Neural crest cell (in vitro differentiated cells): ENCODE data around the gene RETN. TPM values are rescaled to one million over a fixed set of nuclear protein-coding genes. Genes with fewer than 3 reads are reported as not detected.

Source experiments
- DNase-seq: peaks from one replicate; pipeline ENCODE4 v3.0.0; 2021; ENCODE audit warnings: low read depth, mixed read lengths, low spot score
- H3K27ac Mint-ChIP-seq: one replicate; pipeline ENCODE4 v1.8.0; 2021; ENCODE audit warnings: mild to moderate bottlenecking, mixed read lengths; ENCODE audit not compliant: unreplicated experiment
- H3K27me3 Mint-ChIP-seq: 2 replicates; pipeline ENCODE4 v1.8.0; 2021; ENCODE audit warnings: low read depth, mild to moderate bottlenecking, mixed read lengths
- H3K36me3 Mint-ChIP-seq: 2 replicates; pipeline ENCODE4 v1.8.0; 2021; ENCODE audit warnings: low read depth, mild to moderate bottlenecking, mixed read lengths
- H3K4me1 Mint-ChIP-seq: 2 replicates; pipeline ENCODE4 v1.8.0; 2021; ENCODE audit warnings: mixed read lengths
- H3K4me3 Mint-ChIP-seq: one replicate; pipeline ENCODE4 v1.8.0; 2021; ENCODE audit warnings: mild to moderate bottlenecking, mixed read lengths
- H3K9me3 Mint-ChIP-seq: 2 replicates; pipeline ENCODE4 v1.8.0; 2021; ENCODE audit warnings: mixed read lengths
- CTCF ChIP-seq: fragments of 200-600 bp; sonication (generic); conservative IDR thresholded peaks from 2 replicates; pipeline ENCODE4 v1.5.0; 2021; ENCODE audit warnings: antibody characterized with exemption, mild to moderate bottlenecking
- total RNA-seq: library from RNA; stranded (reverse); gene quantifications from 2 replicates; pipeline ENCODE4 v1.2.1, GENCODE V29; 2021

RETN gene
- total RNA-seq, 1 donor from 2014 or later: not detected

DNA sequence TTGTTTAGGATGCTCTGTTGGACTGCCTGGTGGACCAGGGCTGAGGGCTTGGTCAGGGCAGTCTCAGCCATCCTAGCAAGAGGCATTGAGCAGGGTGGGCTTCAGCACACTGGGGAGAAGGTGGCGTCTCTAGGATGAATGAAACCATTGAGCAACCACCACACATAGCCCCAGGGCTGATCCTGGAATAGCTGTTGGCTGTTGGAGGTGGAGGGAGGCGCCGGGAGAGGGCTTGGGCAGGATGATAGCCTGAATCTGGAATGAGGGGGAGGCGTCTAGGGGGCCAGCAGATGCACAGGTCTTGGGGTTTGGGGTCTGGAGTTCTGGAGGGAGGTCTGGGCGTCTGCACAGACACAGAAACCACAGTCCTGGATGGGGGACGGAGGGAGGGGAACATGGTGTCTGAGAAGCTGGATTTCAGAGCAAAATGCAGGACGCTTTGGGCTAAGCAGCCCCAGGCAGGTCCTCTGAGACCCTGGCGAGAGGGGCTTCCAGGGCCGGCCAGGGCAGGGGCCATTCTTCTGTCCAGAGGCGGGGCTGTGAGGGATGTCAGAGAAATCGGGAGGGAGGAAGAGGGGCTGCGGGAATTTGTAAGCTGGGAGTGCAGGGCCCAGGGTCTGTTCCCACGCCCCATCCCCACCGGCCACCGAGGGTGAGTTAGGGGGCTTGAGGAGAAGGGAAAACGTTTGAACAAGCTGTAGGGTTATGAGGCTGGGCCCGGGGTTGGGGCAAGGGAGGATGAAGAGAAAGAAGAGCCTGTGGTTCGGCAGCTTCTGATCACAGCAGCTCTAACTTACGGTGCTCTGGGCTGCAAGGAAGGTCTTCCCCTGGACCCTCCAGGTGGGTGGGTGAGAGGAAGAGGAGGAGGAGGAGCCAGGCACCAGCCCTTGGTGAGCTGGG is 16.9 kb downstream of the RETN start:
- H3K36me3 Mint-ChIP-seq: no peaks in the 10 kb centered on the region
- peaks cover 15% of the 10 kb centered on the region for H3K4me1 Mint-ChIP-seq
- H3K27ac Mint-ChIP-seq: peak overlapping the region; percentile 12
- no peak for TF ChIP-seq CTCF
- H3K9me3 Mint-ChIP-seq: no peaks in the 10 kb centered on the region
- peak overlapping the region; percentile 79 for H3K4me3 Mint-ChIP-seq
- peak; percentile 37 for DNase-seq
- no peaks in the 10 kb centered on the region for H3K27me3 Mint-ChIP-seq

DNA sequence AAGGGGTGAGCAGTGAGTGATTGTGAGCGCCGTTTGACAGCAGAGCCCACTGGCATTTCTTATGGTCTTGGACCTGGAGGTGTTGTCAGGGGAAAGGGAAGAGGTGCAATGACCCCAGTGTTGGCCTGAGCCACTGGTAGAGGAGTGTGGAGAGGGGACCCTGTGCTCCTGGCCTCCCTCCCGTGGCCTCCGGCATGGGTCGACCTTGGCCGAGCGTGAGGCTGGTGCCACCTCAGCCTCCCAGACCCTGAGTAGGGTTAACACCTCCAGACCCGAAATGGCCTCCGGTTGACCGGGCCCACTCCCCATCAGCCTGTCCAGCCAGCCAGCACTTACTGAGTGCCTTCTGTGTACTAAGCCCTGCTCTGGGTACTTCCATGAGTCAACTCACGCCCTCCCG is 18.3 kb downstream of the RETN start:
- Mint-ChIP-seq H3K36me3 (no peaks in the 10 kb centered on the region), H3K9me3 (no peaks in the 10 kb centered on the region), H3K4me1 (peaks cover 11% of the 10 kb centered on the region), H3K4me3 (peak overlapping the region; percentile 12), H3K27me3 (no peaks in the 10 kb centered on the region), H3K27ac (no peak overlapping the region)
- no peak for TF ChIP-seq CTCF
- DNase-seq: no peak

GRCh38 chr19:7689165-7689564 is 20.3 kb downstream of the RETN start:
- no peaks in the 10 kb centered on the region for H3K9me3 Mint-ChIP-seq
- no peak for TF ChIP-seq CTCF
- H3K4me3 Mint-ChIP-seq: no peak overlapping the region
- DNase-seq: no peak
- H3K27me3 Mint-ChIP-seq: no peaks in the 10 kb centered on the region
- H3K27ac Mint-ChIP-seq: no peak overlapping the region
- H3K4me1 Mint-ChIP-seq: peaks cover 11% of the 10 kb centered on the region
- no peaks in the 10 kb centered on the region for H3K36me3 Mint-ChIP-seq

DNA sequence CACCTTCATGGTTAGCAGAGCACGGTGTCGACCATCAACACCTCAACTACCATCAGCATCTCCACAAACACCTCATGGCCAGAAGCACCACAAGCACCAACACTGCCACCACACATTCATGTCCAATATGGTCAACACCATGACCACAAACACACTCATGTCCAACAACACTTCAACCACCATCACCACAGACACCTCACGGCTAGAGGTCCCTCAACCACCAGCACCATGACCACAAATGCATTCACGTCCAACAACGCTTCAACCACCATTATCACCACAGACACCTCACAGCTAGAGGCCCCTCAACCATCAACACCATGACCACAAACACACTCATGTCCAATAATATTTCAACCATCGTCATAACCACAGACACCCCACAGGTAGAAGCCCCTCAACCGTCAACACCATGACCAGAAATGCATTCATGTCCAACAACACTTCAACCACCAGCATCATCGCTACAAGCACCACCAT is 22.0 kb downstream of the RETN start:
- Mint-ChIP-seq H3K4me3 (no peak overlapping the region), H3K4me1 (peaks cover 3% of the 10 kb centered on the region), H3K27ac (no peak overlapping the region), H3K27me3 (peaks cover 5% of the 10 kb centered on the region), H3K9me3 (no peaks in the 10 kb centered on the region), H3K36me3 (no peaks in the 10 kb centered on the region)
- DNase-seq: no peak
- TF ChIP-seq CTCF: no peak

- no peak for DNase-seq
- Mint-ChIP-seq H3K27me3 (peaks cover 6% of the 10 kb centered on the region), H3K4me3 (no peak overlapping the region), H3K4me1 (no peaks in the 10 kb centered on the region), H3K27ac (no peak overlapping the region), H3K36me3 (no peaks in the 10 kb centered on the region), H3K9me3 (no peaks in the 10 kb centered on the region)
- TF ChIP-seq CTCF: no peak
Measured at GRCh38 chr19:7691497-7691896, 22.6 kb downstream of the RETN start.
